Cardiac fibroblast (primary cell): Measurements from ENCODE around the gene GPC3.

ENCODE experiments used
- DNase-seq, 2 donors: peaks; one replicate each; pipeline versions ENCODE4 v3.0.0 to v3.0.0-alpha.2; 2010; ENCODE audit warnings: low read depth in 2 of 2
- H3K4me3 ChIP-seq, 2 donors: replicated peaks in 1 of 2; 1 replicate in 1 of 2; 2 replicates in 1 of 2; pipeline ENCODE4 v1.5.1; 2011; ENCODE audit warnings: low read depth in 2 of 2, low read length in 2 of 2, mild to moderate bottlenecking in 2 of 2, moderate library complexity in 1 of 2
- TF ChIP-seq, protein P1 (sequence below): IDR thresholded peaks from one replicate; pipeline ENCODE4 v1.5.1; 2011; ENCODE audit warnings: low read depth, mild to moderate bottlenecking, low read length, inconsistent platforms

Gene GPC3

GRCh38 chrX:133985164-133985966 is at the start of gene GPC3:
Gene GPC3 (minus strand): TSS chrX:133985594.
- TF ChIP-seq, protein P1, sequence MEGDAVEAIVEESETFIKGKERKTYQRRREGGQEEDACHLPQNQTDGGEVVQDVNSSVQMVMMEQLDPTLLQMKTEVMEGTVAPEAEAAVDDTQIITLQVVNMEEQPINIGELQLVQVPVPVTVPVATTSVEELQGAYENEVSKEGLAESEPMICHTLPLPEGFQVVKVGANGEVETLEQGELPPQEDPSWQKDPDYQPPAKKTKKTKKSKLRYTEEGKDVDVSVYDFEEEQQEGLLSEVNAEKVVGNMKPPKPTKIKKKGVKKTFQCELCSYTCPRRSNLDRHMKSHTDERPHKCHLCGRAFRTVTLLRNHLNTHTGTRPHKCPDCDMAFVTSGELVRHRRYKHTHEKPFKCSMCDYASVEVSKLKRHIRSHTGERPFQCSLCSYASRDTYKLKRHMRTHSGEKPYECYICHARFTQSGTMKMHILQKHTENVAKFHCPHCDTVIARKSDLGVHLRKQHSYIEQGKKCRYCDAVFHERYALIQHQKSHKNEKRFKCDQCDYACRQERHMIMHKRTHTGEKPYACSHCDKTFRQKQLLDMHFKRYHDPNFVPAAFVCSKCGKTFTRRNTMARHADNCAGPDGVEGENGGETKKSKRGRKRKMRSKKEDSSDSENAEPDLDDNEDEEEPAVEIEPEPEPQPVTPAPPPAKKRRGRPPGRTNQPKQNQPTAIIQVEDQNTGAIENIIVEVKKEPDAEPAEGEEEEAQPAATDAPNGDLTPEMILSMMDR, result no peak
- H3K4me3 ChIP-seq, result peak within 1 kb of the TSS in 1 of 2 donors; percentile 13
- peak in 1 of 2 donors; percentile 49 for DNase-seq

DNA sequence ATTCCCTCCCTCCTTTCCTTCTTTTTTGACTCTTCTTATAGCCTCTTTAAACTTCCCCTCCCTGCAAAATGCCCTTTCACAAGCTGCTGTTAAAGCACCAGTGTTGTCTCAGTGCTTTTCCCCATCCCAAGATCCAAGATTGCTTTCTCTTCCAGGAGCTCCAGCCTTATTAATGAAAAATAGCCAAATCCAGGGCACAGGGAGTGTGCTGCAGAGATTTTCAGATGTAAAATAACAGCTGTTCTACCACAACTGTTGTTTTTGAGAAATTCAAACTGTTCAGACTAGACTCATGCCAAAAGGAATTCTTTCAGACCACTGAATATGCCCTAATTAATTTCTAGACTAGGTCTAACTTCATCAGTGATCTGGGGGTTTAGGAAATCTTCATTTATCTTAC is 47.0 kb upstream of the GPC3 start:
- H3K4me3 ChIP-seq, result no peak overlapping the region
- TF ChIP-seq, protein P1, result no peak
- DNase-seq, result no peak

DNA sequence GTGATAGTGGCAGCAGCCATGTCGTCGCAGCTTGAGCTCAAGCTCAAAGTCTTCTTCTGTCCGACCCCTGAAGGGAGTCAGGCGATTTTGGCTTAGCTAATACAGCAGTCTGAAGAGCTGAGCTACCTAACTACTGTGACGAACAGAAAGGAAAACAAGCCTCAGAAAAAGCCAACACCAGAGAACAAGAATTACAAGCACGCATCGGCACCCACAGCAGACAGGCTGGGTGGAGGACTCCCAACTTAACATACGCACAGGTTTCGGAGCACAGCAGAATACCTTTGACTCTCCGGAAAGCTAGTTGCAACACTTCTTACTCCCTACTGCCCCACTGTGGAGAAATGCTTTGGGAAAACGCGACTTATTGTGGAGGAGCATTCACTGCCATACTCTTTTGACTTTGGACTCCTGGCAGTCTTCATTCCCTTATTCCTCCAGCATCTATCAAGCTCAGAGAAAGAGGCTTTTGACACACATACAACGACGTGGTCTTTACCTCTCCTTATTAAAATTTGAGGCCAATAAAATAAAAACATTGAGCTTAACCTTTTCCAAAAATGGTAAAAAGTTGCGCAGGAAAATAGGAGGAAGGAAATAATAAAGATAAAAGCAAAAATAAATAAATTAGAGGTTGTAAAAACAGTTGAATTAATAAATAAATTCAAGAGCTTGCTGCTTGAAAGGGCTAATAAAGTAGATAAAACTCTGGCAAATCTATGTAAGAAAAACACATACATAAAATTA is 41.3 kb upstream of the GPC3 start:
- no peak overlapping the region for H3K4me3 ChIP-seq
- DNase-seq, result peak; percentile 17 to 64
- TF ChIP-seq, protein P1, result peak; percentile 26

DNA sequence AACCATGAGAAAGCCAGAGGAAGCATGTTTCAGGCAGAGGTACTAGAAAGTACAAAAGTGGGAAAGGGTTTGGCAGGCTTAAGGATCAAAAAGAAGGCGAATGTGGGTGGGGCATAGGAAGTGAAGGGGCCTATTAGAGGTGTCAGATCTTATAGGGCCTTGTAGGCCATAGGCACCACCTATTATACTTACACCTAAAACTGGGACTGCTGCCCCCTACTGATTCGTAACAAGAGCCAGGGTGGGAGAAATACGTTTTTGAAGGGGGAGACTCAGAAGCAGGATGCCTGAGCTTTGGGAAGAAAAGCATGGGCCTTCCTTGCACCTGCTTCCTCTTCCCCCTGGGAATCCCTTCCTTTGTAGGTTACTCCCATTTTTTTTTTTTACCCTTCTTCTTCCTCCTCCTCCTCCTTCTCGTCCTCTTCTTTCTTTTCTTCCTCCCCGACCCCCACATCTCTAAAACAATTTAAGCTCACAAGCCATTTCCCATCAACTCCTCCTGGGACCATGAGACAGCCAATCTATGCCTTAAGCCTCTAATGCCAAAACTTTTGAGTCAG is 40.7 kb upstream of the GPC3 start:
- TF ChIP-seq, protein P1, result no peak
- DNase-seq, result no peak
- no peak overlapping the region for H3K4me3 ChIP-seq

DNA sequence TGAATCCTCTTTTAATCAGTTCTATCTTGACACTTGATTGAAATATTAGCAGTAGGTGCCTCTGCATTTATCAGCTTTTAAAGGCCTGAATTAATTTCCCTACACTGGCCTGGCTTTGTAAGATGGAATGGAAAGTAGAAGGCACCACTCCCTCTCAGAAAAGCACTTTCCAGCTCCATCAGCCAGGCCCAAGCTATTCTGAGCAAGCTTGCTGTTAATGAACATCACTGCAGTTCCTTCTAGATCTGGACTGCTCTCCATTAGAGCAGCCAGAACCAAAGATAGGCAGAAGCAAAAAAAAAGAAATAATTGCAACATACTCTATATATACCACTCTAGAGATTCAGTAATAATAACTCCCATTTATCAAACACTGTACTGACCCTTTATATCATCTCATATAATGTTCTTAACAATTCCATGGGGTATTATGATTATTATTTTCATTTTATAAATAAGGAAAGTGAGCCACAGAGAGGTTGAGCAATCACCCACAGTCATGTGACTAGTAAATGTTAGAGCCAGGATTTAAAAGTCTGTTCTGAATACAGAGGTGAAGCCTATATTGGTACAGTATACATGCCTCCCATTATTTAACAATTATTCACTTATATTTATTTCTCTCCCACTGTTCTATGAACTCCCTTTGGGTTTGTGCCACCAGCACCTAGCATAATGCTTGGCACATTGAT is 39.4 kb upstream of the GPC3 start:
- DNase-seq, result no peak
- H3K4me3 ChIP-seq, result no peak overlapping the region
- TF ChIP-seq, protein P1, result no peak

DNA sequence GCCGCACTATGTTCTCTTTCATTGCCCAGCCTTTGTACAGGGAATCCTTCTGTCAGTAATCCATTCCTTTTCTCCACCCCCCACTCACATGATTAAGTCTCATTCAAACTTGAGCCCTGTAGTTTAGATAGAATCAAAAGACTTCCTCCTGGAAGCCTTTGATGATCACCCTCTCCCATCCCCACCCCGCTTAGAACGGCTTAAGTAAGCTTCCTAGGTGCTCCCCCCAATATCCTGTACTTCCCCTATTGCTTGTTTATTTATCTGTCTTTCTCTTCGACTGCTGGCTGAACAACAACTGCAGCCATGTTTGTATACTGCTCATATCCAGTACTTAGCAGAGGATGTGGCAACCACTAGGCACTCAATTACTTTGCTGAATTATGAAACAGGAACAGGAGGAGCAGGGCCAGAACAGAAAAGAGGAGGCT is 38.5 kb upstream of the GPC3 start:
- DNase-seq, result peak in 1 of 2 donors; percentile 19
- H3K4me3 ChIP-seq, result no peak overlapping the region
- TF ChIP-seq, protein P1, result no peak
